ENCODE measurements around the gene ALG8.

GRCh38 chr11:78111298-78111697, 28.1 kb downstream of the ALG8 start:
- no peak for TF ChIP-seq POLR2A (IDR thresholded peaks at IDR 0.05)
- TF ChIP-seq CTCF (IDR thresholded peaks at IDR 0.05), result no peak
